ENCODE data around the gene NCKAP1. TPM values are rescaled to one million over a fixed set of nuclear protein-coding genes. Genes with fewer than 3 reads are reported as not detected.

The NCKAP1 gene
- total RNA-seq, 1 experiment from 2014 or later = 115 TPM

DNA sequence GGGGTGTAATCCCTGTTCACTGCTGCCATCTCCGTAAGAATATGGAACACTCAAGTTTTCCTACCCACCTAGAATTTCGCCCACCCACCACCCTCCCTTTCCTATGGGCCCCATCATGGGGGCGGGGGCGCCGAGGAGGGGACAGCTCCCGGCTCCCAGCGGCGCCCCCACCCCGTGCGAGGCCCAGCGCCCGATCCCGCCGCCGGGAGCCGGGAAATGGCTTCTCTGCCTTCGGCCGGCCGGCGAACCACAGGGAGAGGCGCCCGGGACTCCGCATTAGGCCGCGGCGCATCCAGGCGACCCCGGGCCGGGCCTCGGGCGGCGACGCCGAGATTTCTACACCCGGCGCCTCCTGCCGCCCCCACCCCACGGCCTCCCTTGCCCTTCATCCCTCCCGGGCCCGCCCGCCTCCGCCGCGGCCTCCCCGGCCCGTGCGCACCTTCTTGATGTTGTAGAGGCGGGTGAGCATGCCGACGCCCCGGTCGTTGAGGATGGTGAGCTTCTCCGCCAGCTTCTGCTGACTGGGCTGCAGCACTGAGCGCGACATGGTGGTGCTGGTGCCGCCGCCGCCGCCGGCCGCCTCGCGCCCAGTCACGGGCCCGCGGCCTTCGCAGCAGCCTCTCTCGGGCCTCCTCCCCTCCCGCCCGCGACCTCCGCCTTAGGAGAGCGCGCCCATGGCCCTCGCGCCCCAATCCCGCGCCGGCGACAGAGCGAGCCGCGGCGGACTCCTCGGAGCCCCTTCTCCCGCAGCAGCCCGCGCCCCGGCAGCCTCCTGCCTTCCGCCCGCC is 510 bp downstream of the NCKAP1 start:
- Histone ChIP-seq H3K36me3 (ENCODE audit: control insufficient read depth in 1 of 2, insufficient read depth in 2 of 2, low read length in 2 of 2) (no peaks in the 10 kb centered on the region), H3K4me3 (replicated peaks in 1 of 2; ENCODE audit: low read depth in 1 of 2, low read length in 2 of 2) (peak overlapping the region; percentile 62 to 79), H3K79me2 (ENCODE audit: insufficient read depth, low read length) (peaks cover 53% of the 10 kb centered on the region), H2AFZ (ENCODE audit: low read depth, low read length, poor library complexity, severe bottlenecking) (no peak overlapping the region), H3K9me2 (ENCODE audit: insufficient read depth) (no peaks in the 10 kb centered on the region), H3K27me3 (ENCODE audit: insufficient read depth, low read length) (no peaks in the 10 kb centered on the region), H3K4me1 (ENCODE audit: control insufficient read depth in 1 of 2, insufficient read depth in 2 of 2, low read length in 2 of 2) (peaks cover 7 to 21% of the 10 kb centered on the region in 2 experiments), H4K20me1 (ENCODE audit: insufficient read depth) (peaks cover 23% of the 10 kb centered on the region; the same call in 1 of the 2 replicates), H3K9me3 (ENCODE audit: control insufficient read depth in 1 of 2, insufficient read depth in 1 of 2, low read depth in 1 of 2, low read length in 2 of 2) (no peaks in the 10 kb centered on the region), H3K27ac (ENCODE audit: low read depth, low read length) (peak overlapping the region; percentile 88), H3K4me2 (ENCODE audit: low read length) (peak overlapping the region; percentile 98), H3K9ac (ENCODE audit: low read length) (peak overlapping the region; percentile 87)
- ChIA-PET POLR2A (no interaction called here), RAD21 (ENCODE audit: low non-redundant PET in 1 of 2, low total read pairs in 2 of 2, uncharacterized antibody in 2 of 2, unreplicated experiment in 2 of 2) (no interaction called here), CTCF (interaction anchor here (1.4 kb wide), 1 partner anchor 12 kb away, joined by 4 read pairs; no protein-coding TSS in a partner anchor)
- intact Hi-C loops (cut with micrococcal nuclease) = loop anchor here (5.0 kb wide), 1 partner anchor 85 kb away; the partner anchor contains the start of gene NUP35
- ATAC-seq = peak; percentile 58
- peak; percentile 99 for TF ChIP-seq ZFX (IDR thresholded peaks at IDR 0.05)
- TF ChIP-seq SIN3A (IDR thresholded peaks at IDR 0.05; ENCODE audit: low read depth) = 0 out of 2 replicates have a peak, but pooled peaks have one; percentile 38
- TF ChIP-seq EGR1 (IDR thresholded peaks at IDR 0.05; ENCODE audit: low read depth) = peak; percentile 39; the same call in 1 of the 2 replicates
- 0 out of 2 replicates have a peak, but pooled peaks have one; percentile 10 for TF ChIP-seq POLR2AphosphoS5 (IDR thresholded peaks at IDR 0.05; ENCODE audit: low read depth, low read length)
- TF ChIP-seq SP1 (IDR thresholded peaks at IDR 0.05; ENCODE audit: low read depth) = no peak
- no TSS peak for BruUV-seq (replicated peaks)
- DNase-seq (ENCODE audit: low read depth, low spot score) = no peak

DNA sequence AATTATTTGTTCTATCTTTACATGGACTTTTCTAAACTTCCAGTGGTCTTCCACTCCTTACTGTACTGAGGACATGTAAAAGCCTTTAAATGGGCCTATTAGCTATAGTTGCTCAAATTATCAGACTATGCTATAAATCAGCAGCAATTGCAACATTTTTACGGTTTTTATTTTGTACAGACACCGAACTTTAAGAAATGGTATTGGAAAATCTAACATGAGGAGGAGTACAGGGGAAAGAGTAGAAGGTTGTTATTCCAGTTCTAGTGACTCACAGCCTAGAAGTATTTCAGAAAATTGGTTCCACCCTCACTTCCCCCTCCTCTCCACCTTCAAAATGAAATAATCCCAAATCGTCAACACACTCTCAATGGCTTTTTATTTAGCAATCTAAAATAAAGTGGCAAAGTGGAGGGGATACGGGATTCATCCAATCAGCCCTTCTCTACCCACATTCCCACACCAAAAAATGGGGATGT is 1.1 kb downstream of the NCKAP1 start:
- CTCF ChIA-PET = interaction anchor here (1.4 kb wide), 1 partner anchor 12 kb away, joined by 4 read pairs; no protein-coding TSS in a partner anchor
- TF ChIP-seq, protein P1, sequence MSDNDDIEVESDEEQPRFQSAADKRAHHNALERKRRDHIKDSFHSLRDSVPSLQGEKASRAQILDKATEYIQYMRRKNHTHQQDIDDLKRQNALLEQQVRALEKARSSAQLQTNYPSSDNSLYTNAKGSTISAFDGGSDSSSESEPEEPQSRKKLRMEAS (IDR thresholded peaks at IDR 0.05) = no peak
- TF ChIP-seq POLR2AphosphoS5 (IDR thresholded peaks at IDR 0.05; ENCODE audit: low read depth, low read length) (0 out of 2 replicates have a peak, but pooled peaks have one; percentile 34), EGR1 (IDR thresholded peaks at IDR 0.05; ENCODE audit: low read depth) (no peak), ZNF274 (IDR thresholded peaks at IDR 0.05; ENCODE audit: low read depth, low read length) (no peak), POLR2A (IDR thresholded peaks at IDR 0.05; ENCODE audit: borderline replicate concordance, extremely low read depth, insufficient read depth, insufficient read length) (no peak), EZH2 (IDR thresholded peaks at IDR 0.05) (no peak), ELF1 (IDR thresholded peaks at IDR 0.05; ENCODE audit: borderline replicate concordance, low read depth) (no peak), ZFX (IDR thresholded peaks at IDR 0.05) (no peak), SRF (IDR thresholded peaks at IDR 0.05; ENCODE audit: low read depth) (no peak), SP1 (IDR thresholded peaks at IDR 0.05; ENCODE audit: low read depth) (peak; percentile 29; the same call in 1 of the 2 replicates), CEBPB (IDR thresholded peaks at IDR 0.05; ENCODE audit: low read depth) (peak; percentile 26; the same call in 1 of the 2 replicates), FOSL1 (IDR thresholded peaks at IDR 0.05; ENCODE audit: low read depth) (peak; percentile 46), JUND (IDR thresholded peaks at IDR 0.05) (0 out of 2 replicates have a peak, but pooled peaks have one; percentile 44), TCF7L2 (IDR thresholded peaks at IDR 0.05; ENCODE audit: borderline replicate concordance, extremely low read depth, insufficient read depth, insufficient read length) (no peak), SIN3A (IDR thresholded peaks at IDR 0.05; ENCODE audit: low read depth) (no peak), RAD21 (IDR thresholded peaks at IDR 0.05; ENCODE audit: low read depth) (0 out of 2 replicates have a peak, but pooled peaks have one; percentile 4), CBX3 (IDR thresholded peaks at IDR 0.05; ENCODE audit: low read depth) (no peak), YY1 (IDR thresholded peaks at IDR 0.05; ENCODE audit: extremely low read depth, insufficient replicate concordance, low read depth, low read length) (no peak)
- TF ChIP-seq, protein P2, sequence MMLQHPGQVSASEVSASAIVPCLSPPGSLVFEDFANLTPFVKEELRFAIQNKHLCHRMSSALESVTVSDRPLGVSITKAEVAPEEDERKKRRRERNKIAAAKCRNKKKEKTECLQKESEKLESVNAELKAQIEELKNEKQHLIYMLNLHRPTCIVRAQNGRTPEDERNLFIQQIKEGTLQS (IDR thresholded peaks at IDR 0.05) = no peak

More for the DNA sequence above, 1.1 kb downstream of the NCKAP1 start:
- Histone ChIP-seq H3K27ac (ENCODE audit: low read depth, low read length) (peak overlapping the region; percentile 88), H3K4me2 (ENCODE audit: low read length) (peak overlapping the region; percentile 98), H3K4me3 (replicated peaks in 1 of 2; ENCODE audit: low read depth in 1 of 2, low read length in 2 of 2) (peak overlapping the region; percentile 62 to 79), H3K27me3 (ENCODE audit: insufficient read depth, low read length) (no peaks in the 10 kb centered on the region), H3K9me2 (ENCODE audit: insufficient read depth) (no peaks in the 10 kb centered on the region), H3K36me3 (ENCODE audit: control insufficient read depth in 1 of 2, insufficient read depth in 2 of 2, low read length in 2 of 2) (no peaks in the 10 kb centered on the region), H3K9me3 (ENCODE audit: control insufficient read depth in 1 of 2, insufficient read depth in 1 of 2, low read depth in 1 of 2, low read length in 2 of 2) (no peaks in the 10 kb centered on the region), H4K20me1 (ENCODE audit: insufficient read depth) (peaks cover 24% of the 10 kb centered on the region; the same call in 1 of the 2 replicates), H2AFZ (ENCODE audit: low read depth, low read length, poor library complexity, severe bottlenecking) (no peak overlapping the region), H3K4me1 (ENCODE audit: control insufficient read depth in 1 of 2, insufficient read depth in 2 of 2, low read length in 2 of 2) (peaks cover 7 to 21% of the 10 kb centered on the region in 2 experiments), H3K9ac (ENCODE audit: low read length) (peak overlapping the region; percentile 87), H3K79me2 (ENCODE audit: insufficient read depth, low read length) (peaks cover 59% of the 10 kb centered on the region)
- ChIA-PET RAD21 (ENCODE audit: low non-redundant PET in 1 of 2, low total read pairs in 2 of 2, uncharacterized antibody in 2 of 2, unreplicated experiment in 2 of 2) (no interaction called here), POLR2A (no interaction called here)
- TSS peak; percentile 61 for BruUV-seq (replicated peaks)
- DNase-seq (ENCODE audit: low read depth, low spot score) (peak; percentile 31), ATAC-seq (peak; percentile 13)
- intact Hi-C loops (cut with micrococcal nuclease) = loop anchor here (5.0 kb wide), 1 partner anchor 85 kb away; the partner anchor contains the start of gene NUP35
